Lower leg skin (tissue), 4 donors: ENCODE measurements around the gene XKR7. TPM values are rescaled to one million over a fixed set of nuclear protein-coding genes. Genes with fewer than 3 reads are reported as not detected.

Experiments used
- DNase-seq, 2 donors: peaks; one replicate each; pipeline ENCODE4 v3.0.0-alpha.2; 2019; ENCODE audit warnings: low spot score in 2 of 2
- H3K4me3 ChIP-seq: fragments of 200-600 bp; sonication (generic); 2 replicates; pipeline ENCODE4 v1.5.1; 2017; ENCODE audit warnings: mild to moderate bottlenecking, low read depth; ENCODE audit not compliant: poor library complexity, severe bottlenecking
- POLR2A ChIP-seq, 2 donors: fragments of 450-650 bp; IDR thresholded peaks; one replicate each; pipeline ENCODE4 v1.6.1; 2016 to 2017; ENCODE audit warnings: antibody characterized with exemption in 2 of 2, mild to moderate bottlenecking in 1 of 2, moderate library complexity in 1 of 2
- WGBS, 2 donors: methylation state at CpG; one replicate each; pipeline ENCODE4 v1.1.5; 2018; 5-methylcytosine and 5-hydroxymethylcytosine counted together
- intact Hi-C: fragments of 100-400 bp; cut with DNase I; formaldehyde crosslinking; loops from one replicate; pipeline ENCODE4 v1.15.0; 2023; ENCODE audit warnings: low total_unique reads
- total RNA-seq, 4 donors: library from RNA; depleted of rRNA; stranded (reverse); fragments of >200 nt; gene quantifications; one replicate each; pipeline ENCODE4 v1.1.0, GENCODE V29; 2016
- TF ChIP-seq, protein P1 (sequence below), 3 donors: fragments of 450-650 bp; IDR thresholded peaks; one replicate each; pipeline ENCODE4 v1.5.1; 2016; ENCODE audit warnings: antibody characterized with exemption in 3 of 3, mild to moderate bottlenecking in 3 of 3, moderate library complexity in 2 of 3

Gene XKR7
- total RNA-seq, 4 donors from 2014 or later: not detected

DNA sequence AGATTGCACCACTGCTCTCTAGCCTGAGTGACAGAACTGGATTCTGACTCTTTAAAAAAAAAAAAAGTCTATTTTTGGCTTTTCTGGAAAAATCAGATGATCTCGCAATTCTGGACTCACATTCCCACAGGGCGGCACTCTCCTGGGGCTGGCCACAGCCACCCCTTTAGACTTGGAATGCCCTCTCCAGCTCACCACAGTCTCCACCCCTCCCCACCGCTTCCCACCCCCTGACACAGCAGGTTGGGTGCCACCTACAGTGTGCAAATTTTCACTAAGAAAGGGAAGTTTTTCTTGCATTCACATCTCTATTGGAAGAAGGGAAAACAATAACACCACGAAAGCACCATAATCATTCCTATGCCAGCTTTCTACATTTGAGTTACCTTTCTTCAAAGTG lies 31.5 kb upstream of the XKR7 start:
- no peak overlapping the region for H3K4me3 ChIP-seq
- no peak for TF ChIP-seq POLR2A (IDR thresholded peaks at IDR 0.05)
- TF ChIP-seq, protein P1, sequence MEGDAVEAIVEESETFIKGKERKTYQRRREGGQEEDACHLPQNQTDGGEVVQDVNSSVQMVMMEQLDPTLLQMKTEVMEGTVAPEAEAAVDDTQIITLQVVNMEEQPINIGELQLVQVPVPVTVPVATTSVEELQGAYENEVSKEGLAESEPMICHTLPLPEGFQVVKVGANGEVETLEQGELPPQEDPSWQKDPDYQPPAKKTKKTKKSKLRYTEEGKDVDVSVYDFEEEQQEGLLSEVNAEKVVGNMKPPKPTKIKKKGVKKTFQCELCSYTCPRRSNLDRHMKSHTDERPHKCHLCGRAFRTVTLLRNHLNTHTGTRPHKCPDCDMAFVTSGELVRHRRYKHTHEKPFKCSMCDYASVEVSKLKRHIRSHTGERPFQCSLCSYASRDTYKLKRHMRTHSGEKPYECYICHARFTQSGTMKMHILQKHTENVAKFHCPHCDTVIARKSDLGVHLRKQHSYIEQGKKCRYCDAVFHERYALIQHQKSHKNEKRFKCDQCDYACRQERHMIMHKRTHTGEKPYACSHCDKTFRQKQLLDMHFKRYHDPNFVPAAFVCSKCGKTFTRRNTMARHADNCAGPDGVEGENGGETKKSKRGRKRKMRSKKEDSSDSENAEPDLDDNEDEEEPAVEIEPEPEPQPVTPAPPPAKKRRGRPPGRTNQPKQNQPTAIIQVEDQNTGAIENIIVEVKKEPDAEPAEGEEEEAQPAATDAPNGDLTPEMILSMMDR (IDR thresholded peaks at IDR 0.05): no peak
- no peak for DNase-seq
- 70 to 74% methylated on average over 4 of the region's 4 CpGs for WGBS, 2 donors
- intact Hi-C loops: no loop called here

DNA sequence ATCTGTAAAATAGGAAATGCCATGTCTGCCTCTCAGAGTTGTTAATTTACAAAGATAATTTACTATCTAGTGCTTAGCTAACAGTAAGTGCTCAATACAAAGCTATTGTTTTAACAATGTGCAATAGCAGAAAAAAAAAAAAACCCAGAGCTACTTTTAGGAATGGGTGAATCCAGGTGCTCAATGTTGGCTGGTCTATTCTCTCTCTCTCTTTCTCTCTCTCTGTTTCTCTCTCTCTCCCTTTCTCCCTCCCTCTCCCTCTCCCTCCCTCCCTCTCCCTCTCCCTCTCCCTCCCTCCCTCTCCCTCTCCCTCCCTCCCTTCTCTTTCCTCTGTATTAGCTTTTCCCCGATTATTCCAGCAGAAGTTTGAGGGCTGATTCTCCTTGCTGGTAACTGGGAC lies 30.1 kb upstream of the XKR7 start:
- no peak for TF ChIP-seq POLR2A (IDR thresholded peaks at IDR 0.05)
- TF ChIP-seq, protein P1 (IDR thresholded peaks at IDR 0.05): no peak
- intact Hi-C loops: no loop called here
- DNase-seq: no peak
- WGBS, 2 donors: 60 to 61% methylated on average over 1 of the region's 1 CpG
- no peak overlapping the region for H3K4me3 ChIP-seq

DNA sequence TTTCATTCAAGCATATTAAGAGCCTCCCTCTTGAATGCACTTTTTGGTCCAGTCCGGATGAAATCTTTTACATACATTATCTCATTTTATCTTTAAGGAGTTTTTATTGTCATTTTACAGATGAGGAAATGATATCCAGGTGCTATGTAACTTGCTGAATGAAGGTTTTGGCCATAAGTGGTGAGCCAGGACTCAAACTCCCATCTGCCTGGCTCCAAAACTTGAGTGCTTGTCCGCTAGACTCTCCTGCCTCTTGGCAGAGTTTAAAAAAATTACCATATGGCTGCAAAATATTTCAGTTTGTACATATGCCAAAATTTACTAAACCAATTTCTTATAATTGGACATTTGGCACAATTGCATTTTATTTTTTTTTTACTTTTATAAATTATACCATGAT lies 28.3 kb upstream of the XKR7 start:
- TF ChIP-seq POLR2A (IDR thresholded peaks at IDR 0.05): no peak
- TF ChIP-seq, protein P1 (IDR thresholded peaks at IDR 0.05): no peak
- no peak overlapping the region for H3K4me3 ChIP-seq
- intact Hi-C loops: no loop called here
- DNase-seq: no peak
- 85 to 86% methylated on average over 2 of the region's 2 CpGs for WGBS, 2 donors

DNA sequence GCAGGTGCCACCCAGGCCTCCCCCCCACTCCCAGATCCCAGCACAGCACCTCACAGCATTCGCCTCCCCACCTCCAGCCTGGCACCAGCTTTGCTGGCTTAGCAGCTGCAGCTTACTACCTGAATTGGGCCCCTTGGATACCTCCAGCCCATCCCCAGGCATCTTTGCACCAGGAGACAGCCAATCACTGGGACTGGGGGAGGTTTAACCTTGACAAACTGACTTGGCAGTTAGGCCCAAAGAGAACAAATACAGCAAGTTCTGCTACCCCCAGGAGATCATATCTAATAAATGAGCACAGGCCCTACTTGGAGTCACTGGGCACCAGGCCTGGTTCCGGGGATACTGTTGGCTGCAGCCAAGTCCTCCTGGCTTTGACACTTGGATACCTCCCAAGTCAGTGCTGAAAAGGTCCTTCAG lies 24.9 kb upstream of the XKR7 start:
- no peak overlapping the region for H3K4me3 ChIP-seq
- 39 to 49% methylated on average over 2 of the region's 2 CpGs for WGBS, 2 donors
- no peak for DNase-seq
- TF ChIP-seq POLR2A (IDR thresholded peaks at IDR 0.05): no peak
- TF ChIP-seq, protein P1 (IDR thresholded peaks at IDR 0.05): no peak
- intact Hi-C loops: no loop called here

DNA sequence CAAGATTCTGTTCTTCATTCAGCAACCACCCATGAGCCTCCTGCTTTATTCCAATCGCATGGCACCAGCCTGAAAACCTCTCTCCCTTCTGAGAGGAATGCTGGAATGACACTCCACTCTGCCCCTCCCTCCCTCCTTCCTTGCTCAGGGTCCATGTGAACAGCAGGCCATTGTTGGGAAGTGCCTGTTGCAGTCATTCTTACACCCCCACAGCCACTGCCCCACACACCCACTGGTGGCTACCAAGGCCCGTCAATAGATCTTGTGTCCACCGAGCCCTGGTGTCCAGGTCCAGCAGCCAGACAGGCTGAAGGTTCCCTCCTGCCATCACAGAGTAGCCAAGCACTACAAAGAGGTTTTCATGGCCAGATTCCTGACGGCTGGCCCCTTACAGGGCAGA lies 22.6 kb upstream of the XKR7 start:
- no peak for TF ChIP-seq POLR2A (IDR thresholded peaks at IDR 0.05)
- TF ChIP-seq, protein P1 (IDR thresholded peaks at IDR 0.05): no peak
- no peak overlapping the region for H3K4me3 ChIP-seq
- WGBS, 2 donors: 77 to 88% methylated on average over 4 of the region's 4 CpGs
- intact Hi-C loops: no loop called here
- DNase-seq: no peak

DNA sequence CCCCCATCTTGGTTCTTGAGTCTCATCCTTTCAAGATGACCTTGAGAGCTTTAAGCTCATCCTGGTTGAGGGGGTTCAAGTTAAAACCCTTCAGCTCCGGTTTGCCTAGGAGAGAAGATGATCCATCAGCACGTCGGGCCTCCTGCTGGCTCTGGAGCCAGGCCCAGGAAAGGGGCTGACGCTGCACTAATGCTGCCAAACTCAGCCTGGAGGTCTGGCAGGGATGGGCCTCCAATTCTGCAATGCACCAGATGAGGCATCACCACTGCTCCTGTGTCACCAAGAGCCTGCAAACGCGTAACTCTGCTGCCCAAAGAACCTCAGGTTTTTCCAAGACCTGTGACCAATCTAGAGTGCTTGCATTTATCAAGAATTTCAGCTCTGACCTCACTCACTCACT lies 22.2 kb upstream of the XKR7 start:
- TF ChIP-seq POLR2A (IDR thresholded peaks at IDR 0.05): no peak
- TF ChIP-seq, protein P1 (IDR thresholded peaks at IDR 0.05): no peak
- intact Hi-C loops: no loop called here
- DNase-seq: no peak
- no peak overlapping the region for H3K4me3 ChIP-seq
- WGBS, 2 donors: 61 to 66% methylated on average over 3 to 6 of the region's 6 CpGs
